GM12874 (cell line): ENCODE measurements around the gene SMOC2.

Experiments
- TF ChIP-seq, protein P1 (sequence below): IDR thresholded peaks from 2 replicates; pipeline ENCODE4 v1.5.1; 2011; ENCODE audit warnings: low read depth, mild to moderate bottlenecking, control low read depth, low read length, moderate library complexity; ENCODE audit not compliant: insufficient read depth

SMOC2 gene

DNA sequence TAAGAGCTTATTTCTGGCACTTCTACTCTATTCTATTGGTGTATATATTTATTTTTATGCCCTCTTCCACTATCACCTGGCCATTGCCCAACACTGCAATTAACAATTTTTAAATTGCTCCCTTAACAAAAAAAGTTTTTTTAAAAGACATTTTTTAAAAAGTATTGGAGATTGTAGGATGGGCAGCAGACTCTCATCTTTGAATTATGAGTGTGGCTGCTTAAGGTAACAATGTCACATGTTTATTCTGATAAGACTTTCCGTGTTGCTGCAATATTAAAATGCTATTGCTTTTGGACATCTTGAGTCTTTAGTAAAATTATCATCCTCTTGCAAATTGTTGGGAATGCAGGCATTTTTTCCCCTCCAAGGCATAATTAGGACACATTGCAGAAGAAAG lies 31.4 kb downstream of the SMOC2 start:
- TF ChIP-seq, protein P1, sequence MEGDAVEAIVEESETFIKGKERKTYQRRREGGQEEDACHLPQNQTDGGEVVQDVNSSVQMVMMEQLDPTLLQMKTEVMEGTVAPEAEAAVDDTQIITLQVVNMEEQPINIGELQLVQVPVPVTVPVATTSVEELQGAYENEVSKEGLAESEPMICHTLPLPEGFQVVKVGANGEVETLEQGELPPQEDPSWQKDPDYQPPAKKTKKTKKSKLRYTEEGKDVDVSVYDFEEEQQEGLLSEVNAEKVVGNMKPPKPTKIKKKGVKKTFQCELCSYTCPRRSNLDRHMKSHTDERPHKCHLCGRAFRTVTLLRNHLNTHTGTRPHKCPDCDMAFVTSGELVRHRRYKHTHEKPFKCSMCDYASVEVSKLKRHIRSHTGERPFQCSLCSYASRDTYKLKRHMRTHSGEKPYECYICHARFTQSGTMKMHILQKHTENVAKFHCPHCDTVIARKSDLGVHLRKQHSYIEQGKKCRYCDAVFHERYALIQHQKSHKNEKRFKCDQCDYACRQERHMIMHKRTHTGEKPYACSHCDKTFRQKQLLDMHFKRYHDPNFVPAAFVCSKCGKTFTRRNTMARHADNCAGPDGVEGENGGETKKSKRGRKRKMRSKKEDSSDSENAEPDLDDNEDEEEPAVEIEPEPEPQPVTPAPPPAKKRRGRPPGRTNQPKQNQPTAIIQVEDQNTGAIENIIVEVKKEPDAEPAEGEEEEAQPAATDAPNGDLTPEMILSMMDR = no peak

DNA sequence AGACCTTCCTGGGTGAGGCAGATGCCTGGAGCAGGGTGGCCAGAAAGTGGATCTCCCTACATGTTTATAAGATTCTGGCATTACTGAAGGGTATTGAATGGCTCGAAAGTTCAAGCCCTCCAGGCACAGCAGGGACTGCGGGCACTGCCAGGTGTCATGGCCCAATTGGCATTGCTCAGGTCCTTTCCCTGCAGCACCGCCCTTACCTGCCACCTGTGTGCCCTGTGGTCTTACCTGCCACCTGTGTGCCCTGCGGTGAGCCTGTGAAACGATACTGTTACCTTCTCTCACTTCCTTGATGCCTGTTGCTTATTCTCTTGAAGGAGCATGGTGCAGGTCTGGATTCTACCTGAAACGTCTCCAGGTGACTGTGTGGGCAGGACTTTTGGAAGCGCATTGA lies 32.2 kb downstream of the SMOC2 start:
- TF ChIP-seq, protein P1 = no peak

DNA sequence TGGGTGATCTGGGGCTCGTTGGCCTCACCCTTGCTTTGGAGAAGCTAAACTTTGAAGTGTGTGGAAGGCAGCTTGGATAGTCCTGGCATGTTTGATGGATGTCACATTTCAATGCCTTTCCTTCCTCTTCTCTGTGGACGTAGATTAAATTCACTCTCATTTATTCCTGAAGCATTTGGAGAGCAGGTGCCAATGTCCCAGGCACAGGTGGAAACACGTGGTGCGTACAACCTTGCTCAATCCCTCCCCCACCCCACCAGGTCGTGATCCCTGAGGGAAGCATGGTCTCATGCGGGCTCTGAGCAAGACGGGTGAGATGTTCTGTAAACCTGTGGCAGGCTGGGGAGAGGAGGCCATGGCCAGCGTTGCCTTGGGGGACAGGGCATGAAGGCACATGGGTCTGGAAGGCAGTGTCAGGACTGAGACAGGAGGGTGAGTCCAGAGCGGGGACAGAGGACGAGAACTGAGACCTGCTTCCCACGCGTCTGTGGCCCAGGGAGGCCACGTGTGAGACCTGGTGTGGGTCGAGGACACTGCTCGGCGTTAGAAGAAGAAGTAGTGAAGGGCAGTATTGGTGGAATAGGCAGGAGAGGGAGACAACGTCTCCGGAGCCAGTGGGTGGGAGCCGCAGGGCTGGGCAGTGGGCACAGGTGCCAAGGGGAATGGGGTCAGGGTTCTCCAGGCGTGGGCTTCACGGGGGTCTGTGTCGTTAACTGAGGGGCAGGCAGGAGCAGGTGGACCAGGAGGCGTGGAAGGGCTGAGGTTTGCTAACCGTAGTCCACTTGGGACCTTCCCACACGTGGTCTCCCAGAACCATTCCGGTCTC lies 34.4 kb downstream of the SMOC2 start:
- TF ChIP-seq, protein P1 = no peak

DNA sequence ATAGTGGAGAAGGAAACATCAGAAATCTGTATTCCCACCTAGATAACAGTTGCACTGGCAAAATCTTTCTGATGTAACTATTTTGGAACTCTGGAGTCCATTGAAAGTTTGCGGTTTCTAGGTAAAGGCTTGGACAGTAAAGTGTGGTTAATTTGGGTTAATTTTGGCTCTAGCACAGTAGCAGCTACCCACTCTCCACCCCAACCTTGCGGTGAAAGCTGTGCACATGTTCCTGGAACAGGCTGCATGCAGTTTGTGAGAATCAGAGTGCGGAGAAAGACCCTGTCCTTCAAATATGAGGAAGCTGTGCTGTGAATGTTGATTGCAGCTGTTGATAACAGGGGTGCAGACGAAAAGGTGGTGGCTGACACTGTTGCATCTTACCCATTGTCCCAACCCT lies 38.4 kb downstream of the SMOC2 start:
- TF ChIP-seq, protein P1 = no peak

DNA sequence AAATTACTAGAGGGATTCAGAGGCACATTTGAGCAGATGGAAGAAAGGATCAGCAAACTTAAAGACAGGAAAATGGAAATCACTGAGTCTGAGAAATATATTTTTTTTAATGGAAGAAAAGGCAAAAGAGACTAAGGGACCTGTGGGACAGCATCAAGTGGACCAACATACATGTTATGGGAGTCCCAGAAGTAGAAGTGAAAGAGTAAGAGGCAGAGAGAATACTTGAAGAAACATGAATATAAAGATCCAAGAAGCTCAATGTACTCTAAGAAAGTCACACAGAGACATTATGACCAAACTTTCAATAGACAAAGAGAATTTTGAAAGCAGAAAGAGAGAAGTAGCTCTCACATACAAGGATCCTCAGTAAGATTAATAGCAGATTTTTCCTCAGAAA lies 39.5 kb downstream of the SMOC2 start:
- TF ChIP-seq, protein P1 = no peak

DNA sequence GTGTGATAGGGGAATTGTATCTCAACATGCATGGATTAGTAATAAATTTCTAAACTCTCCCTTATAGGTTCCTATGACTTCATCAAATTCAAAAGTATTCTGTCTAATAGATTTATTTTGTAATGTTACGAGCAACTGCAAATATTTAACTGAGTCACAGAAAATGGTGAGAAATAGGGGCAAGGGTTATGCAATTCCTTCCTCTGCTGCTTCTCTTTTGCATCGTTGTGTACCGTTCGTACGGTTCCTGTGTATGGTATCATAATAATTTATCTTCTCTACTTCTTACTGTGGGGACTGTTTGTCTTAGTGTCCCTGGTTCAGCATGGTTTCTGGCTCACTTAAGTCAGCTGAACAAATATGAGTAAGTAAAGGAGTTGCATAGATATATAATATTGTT lies 44.8 kb downstream of the SMOC2 start:
- TF ChIP-seq, protein P1 = no peak

DNA sequence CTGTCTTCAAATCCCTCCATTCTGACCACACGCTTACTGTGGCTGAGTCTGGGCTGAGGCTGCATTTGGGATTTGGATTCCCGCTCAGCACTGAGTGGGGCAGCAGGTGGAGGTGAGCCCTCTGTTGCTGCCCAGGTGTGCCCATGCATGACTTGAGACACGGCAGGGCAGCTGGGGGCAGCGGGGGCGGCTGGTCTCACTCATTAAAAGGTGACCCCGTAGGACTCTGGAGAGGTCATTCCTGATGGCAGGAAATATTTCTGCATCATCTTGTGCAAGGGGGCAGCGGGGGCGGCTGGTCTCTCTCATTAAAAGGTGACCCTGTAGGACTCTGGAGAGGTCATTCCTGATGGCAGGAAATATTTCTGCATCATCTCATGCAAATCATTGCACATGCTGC lies 49.8 kb downstream of the SMOC2 start:
- TF ChIP-seq, protein P1 = no peak
